ENCODE measurements around the gene ABCB9.

- TF ChIP-seq CTCF (IDR thresholded peaks at IDR 0.05) (no peak), EZH2 (IDR thresholded peaks at IDR 0.05) (no peak)
Observed at GRCh38 chr12:122893208-122894153, 72.8 kb downstream of the ABCB9 start.

All from neural progenitor cell (in vitro differentiated cells).